Measurements from ENCODE around the gene NUFIP2. TPM values are rescaled to one million over a fixed set of nuclear protein-coding genes. Genes with fewer than 3 reads are reported as not detected.

Gene NUFIP2
- total and polyA plus RNA-seq, 2 experiments from 2014 or later: 8.9 to 47.8 TPM

- Histone ChIP-seq H3K4me3 (no peak overlapping the region), H3K4me1 (ENCODE audit: insufficient read depth) (no peaks in the 10 kb centered on the region), H3K27me3 (no peaks in the 10 kb centered on the region), H3K9me2 (replicated peaks; ENCODE audit: insufficient read depth) (no peaks in the 10 kb centered on the region), H3K27ac (no peak overlapping the region), H3K9me3 (ENCODE audit: low read depth) (no peaks in the 10 kb centered on the region), H3K4me2 (no peak overlapping the region), H3K36me3 (replicated peaks; ENCODE audit: insufficient read depth, low read depth) (no peaks in the 10 kb centered on the region), H3K79me2 (no peaks in the 10 kb centered on the region), H2AFZ (no peak overlapping the region), H4K20me1 (ENCODE audit: insufficient read depth, poor library complexity, severe bottlenecking) (no peaks in the 10 kb centered on the region)
- TF ChIP-seq EZH2phosphoT487 (IDR thresholded peaks at IDR 0.05; ENCODE audit: low read depth, severe bottlenecking, unreplicated experiment): no peak
- TF ChIP-seq EZH2 (IDR thresholded peaks at IDR 0.05; ENCODE audit: borderline replicate concordance): no peak
- TF ChIP-seq CTCF (IDR thresholded peaks at IDR 0.05; ENCODE audit: poor library complexity): no peak
- WGBS (ENCODE audit: low lambda C conversion rate, missing lambda C conversion rate): 89% methylated on average over 6 of the region's 6 CpGs
- DNase-seq (ENCODE audit: low spot score): no peak
Measured at GRCh38 chr17:29216181-29216580, 77.8 kb downstream of the NUFIP2 start.

GRCh38 chr17:29215717-29216116, 78.2 kb downstream of the NUFIP2 start:
- H3K79me2 ChIP-seq: no peaks in the 10 kb centered on the region
- TF ChIP-seq EZH2phosphoT487 (IDR thresholded peaks at IDR 0.05; ENCODE audit: low read depth, severe bottlenecking, unreplicated experiment): no peak
- TF ChIP-seq EZH2 (IDR thresholded peaks at IDR 0.05; ENCODE audit: borderline replicate concordance): no peak
- no peak for TF ChIP-seq CTCF (IDR thresholded peaks at IDR 0.05; ENCODE audit: poor library complexity)
- 91% methylated on average over 4 of the region's 4 CpGs for WGBS (ENCODE audit: low lambda C conversion rate, missing lambda C conversion rate)
- H3K9me3 ChIP-seq (ENCODE audit: low read depth): no peaks in the 10 kb centered on the region
- H3K4me3 ChIP-seq: no peak overlapping the region
- H3K27me3 ChIP-seq: no peaks in the 10 kb centered on the region
- H3K36me3 ChIP-seq (replicated peaks; ENCODE audit: insufficient read depth, low read depth): no peaks in the 10 kb centered on the region
- no peaks in the 10 kb centered on the region for H3K4me1 ChIP-seq (ENCODE audit: insufficient read depth)
- H3K27ac ChIP-seq: no peak overlapping the region
- no peaks in the 10 kb centered on the region for H3K9me2 ChIP-seq (replicated peaks; ENCODE audit: insufficient read depth)
- H3K4me2 ChIP-seq: no peak overlapping the region
- no peak overlapping the region for H2AFZ ChIP-seq
- H4K20me1 ChIP-seq (ENCODE audit: insufficient read depth, poor library complexity, severe bottlenecking): no peaks in the 10 kb centered on the region
- DNase-seq (ENCODE audit: low spot score): no peak

GRCh38 chr17:29215174-29215573, 78.8 kb downstream of the NUFIP2 start:
- H2AFZ ChIP-seq: no peak overlapping the region
- H3K27me3 ChIP-seq: no peaks in the 10 kb centered on the region
- WGBS (ENCODE audit: low lambda C conversion rate, missing lambda C conversion rate): 89% methylated on average over 10 of the region's 10 CpGs
- H3K4me3 ChIP-seq: no peak overlapping the region
- DNase-seq (ENCODE audit: low spot score): no peak
- no peak overlapping the region for H3K27ac ChIP-seq
- H3K9me2 ChIP-seq (replicated peaks; ENCODE audit: insufficient read depth): no peaks in the 10 kb centered on the region
- H3K4me2 ChIP-seq: no peak overlapping the region
- H3K36me3 ChIP-seq (replicated peaks; ENCODE audit: insufficient read depth, low read depth): no peaks in the 10 kb centered on the region
- H3K9me3 ChIP-seq (ENCODE audit: low read depth): no peaks in the 10 kb centered on the region
- TF ChIP-seq CTCF (IDR thresholded peaks at IDR 0.05; ENCODE audit: poor library complexity) (no peak), EZH2 (IDR thresholded peaks at IDR 0.05; ENCODE audit: borderline replicate concordance) (no peak)
- no peaks in the 10 kb centered on the region for H4K20me1 ChIP-seq (ENCODE audit: insufficient read depth, poor library complexity, severe bottlenecking)
- H3K79me2 ChIP-seq: no peaks in the 10 kb centered on the region
- H3K4me1 ChIP-seq (ENCODE audit: insufficient read depth): no peaks in the 10 kb centered on the region
